Adipose tissue (tissue), 3 donors: Measurements from ENCODE around the gene FUT6. TPM values are rescaled to one million over a fixed set of nuclear protein-coding genes. Genes with fewer than 3 reads are reported as not detected.

Experiments used
- polyA plus RNA-seq, 3 donors: library from polyadenylated mRNA; stranded (reverse); fragments of 200-250 nt; gene quantifications; one replicate each; pipeline ENCODE4 v1.2.3, GENCODE V29; 2013
- donor health status: healthy with polysubstance abuse.
- donor health status: Bipolar disorder and iron deficiency.
- donor health status: healthy.

The FUT6 gene
- polyA plus RNA-seq, 3 donors: 0.10 to 2.5 TPM; not detected in 1

Other genes starting within 250 kb of the FUT6 start
- 10 to 100 TPM; 35.0 to 48.0 (median 35.4) TPM for gene SAFB2, start 216.9 kb downstream of the FUT6 start, polyA plus RNA-seq
- gene SAFB, start 216.6 kb downstream of the FUT6 start, polyA plus RNA-seq: 10 to 100 TPM; 34.3 to 49.7 (median 46.9) TPM
- gene MICOS13, start 159.2 kb downstream of the FUT6 start, polyA plus RNA-seq: 100 to 1,000 TPM in 1 of 3 donors, 10 to 100 TPM in 2; 53.6 to 120 (median 96.2) TPM
- 1 to 10 TPM; 5.4 to 7.5 (median 6.5) TPM for gene HSD11B1L, start 158.7 kb downstream of the FUT6 start, polyA plus RNA-seq
- gene RPL36, start 149.4 kb downstream of the FUT6 start, polyA plus RNA-seq: 1,000 to 10,000 TPM; 1,118 to 1,631 (median 1,215) TPM
- 10 to 100 TPM; 40.7 to 67.1 (median 45.2) TPM for gene LONP1, start 119.6 kb downstream of the FUT6 start, polyA plus RNA-seq
- gene CATSPERD, start 119.1 kb downstream of the FUT6 start, polyA plus RNA-seq: not detected
- gene PRR22, start 55.0 kb downstream of the FUT6 start, polyA plus RNA-seq: 1 to 10 TPM in 2 of 3 donors, under 1 TPM in 1; 0.79 to 2.7 (median 2.1) TPM
- gene DUS3L, start 48.5 kb downstream of the FUT6 start, polyA plus RNA-seq: 10 to 100 TPM; 16.0 to 44.0 (median 29.3) TPM
- 10 to 100 TPM in 1 of 3 donors, under 1 TPM in 2; 0.22 to 10.4 (median 0.67) TPM for gene NRTN, start 34.6 kb downstream of the FUT6 start, polyA plus RNA-seq
- gene FUT3, start 11.7 kb upstream of the FUT6 start, polyA plus RNA-seq: 1 to 10 TPM in 1 of 3 donors, under 1 TPM in 2; 0.11 to 2.6 (median 0.83) TPM
- not detected for gene FUT5, start 30.8 kb upstream of the FUT6 start, polyA plus RNA-seq
- gene NDUFA11, start 64.1 kb upstream of the FUT6 start, polyA plus RNA-seq: 100 to 1,000 TPM; 231 to 455 (median 364) TPM
- 1 to 10 TPM; 4.1 to 4.7 (median 4.7) TPM for gene VMAC, start 65.2 kb upstream of the FUT6 start, polyA plus RNA-seq
- 10 to 100 TPM in 2 of 3 donors, 1 to 10 TPM in 1; 7.0 to 13.4 (median 11.4) TPM for gene CAPS, start 74.6 kb upstream of the FUT6 start, polyA plus RNA-seq
- 10 to 100 TPM; 26.3 to 34.5 (median 32.3) TPM for gene RANBP3, start 138.4 kb upstream of the FUT6 start, polyA plus RNA-seq